ENCODE measurements around the gene NADK2. TPM values are rescaled to one million over a fixed set of nuclear protein-coding genes. Genes with fewer than 3 reads are reported as not detected.

Gene NADK2
- total and polyA plus RNA-seq, 9 of the 15 experiments (the other 6 are each of a cell fraction or from before 2014, with no cell fraction given): 10.6 to 41.0 (median 24.0) TPM

DNA sequence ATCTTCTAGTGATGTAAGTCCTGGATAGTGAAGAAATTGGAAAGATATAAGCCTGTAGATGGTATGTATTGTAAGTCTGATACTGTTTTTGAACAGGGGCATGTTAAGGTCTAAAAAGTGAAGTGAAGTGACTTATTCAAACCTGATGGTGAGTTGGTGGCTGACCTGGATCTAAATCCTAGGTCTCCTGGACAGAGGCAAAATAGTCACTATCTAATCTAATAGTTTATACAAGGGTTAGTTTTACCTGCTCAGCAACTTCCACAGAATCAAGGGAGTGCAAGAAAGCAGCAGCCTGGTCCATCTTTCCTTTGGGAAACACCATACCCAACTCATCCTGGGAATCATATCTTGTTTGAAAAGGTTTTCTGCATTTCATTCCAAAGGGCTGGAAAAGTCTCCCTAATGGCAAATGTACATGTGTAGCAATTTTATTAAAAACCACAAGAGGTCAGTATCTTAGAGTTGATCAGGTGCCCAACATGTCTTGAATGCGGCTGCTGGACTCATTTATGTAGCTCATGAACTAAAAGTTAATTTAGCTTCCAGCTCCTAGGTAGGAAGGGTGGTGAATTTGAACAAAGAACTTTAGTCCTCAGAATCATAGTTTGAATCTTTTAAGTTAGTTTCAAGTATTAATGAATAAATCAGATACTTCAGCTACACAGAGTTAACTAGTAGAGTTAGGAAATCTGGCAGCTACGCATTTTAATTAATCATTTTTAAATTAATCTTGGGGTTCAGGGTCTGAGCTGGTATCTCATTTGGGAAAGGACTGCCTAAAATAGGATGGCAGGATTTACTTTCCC lies 63.8 kb downstream of the NADK2 start (continued):
- TF ChIP-seq CTCF (IDR thresholded peaks at IDR 0.05 in 2 of 3, conservative IDR thresholded peaks at IDR 0.05 in 1 of 3; ENCODE audit: insufficient read depth in 2 of 3, low read depth in 1 of 3, low read length in 3 of 3) (peak; percentile 36 to 65 (median 52); a peak in 5 of 6 replicates), ZNF316 (IDR thresholded peaks at IDR 0.05) (0 out of 2 replicates have a peak, but pooled peaks have one; percentile 2), MAFG (tag; conservative IDR thresholded peaks at IDR 0.05) (no peak), DACH1 (IDR thresholded peaks at IDR 0.05; ENCODE audit: partially characterized antibody) (peak; percentile 34)
- TF ChIP-seq, protein P1, sequence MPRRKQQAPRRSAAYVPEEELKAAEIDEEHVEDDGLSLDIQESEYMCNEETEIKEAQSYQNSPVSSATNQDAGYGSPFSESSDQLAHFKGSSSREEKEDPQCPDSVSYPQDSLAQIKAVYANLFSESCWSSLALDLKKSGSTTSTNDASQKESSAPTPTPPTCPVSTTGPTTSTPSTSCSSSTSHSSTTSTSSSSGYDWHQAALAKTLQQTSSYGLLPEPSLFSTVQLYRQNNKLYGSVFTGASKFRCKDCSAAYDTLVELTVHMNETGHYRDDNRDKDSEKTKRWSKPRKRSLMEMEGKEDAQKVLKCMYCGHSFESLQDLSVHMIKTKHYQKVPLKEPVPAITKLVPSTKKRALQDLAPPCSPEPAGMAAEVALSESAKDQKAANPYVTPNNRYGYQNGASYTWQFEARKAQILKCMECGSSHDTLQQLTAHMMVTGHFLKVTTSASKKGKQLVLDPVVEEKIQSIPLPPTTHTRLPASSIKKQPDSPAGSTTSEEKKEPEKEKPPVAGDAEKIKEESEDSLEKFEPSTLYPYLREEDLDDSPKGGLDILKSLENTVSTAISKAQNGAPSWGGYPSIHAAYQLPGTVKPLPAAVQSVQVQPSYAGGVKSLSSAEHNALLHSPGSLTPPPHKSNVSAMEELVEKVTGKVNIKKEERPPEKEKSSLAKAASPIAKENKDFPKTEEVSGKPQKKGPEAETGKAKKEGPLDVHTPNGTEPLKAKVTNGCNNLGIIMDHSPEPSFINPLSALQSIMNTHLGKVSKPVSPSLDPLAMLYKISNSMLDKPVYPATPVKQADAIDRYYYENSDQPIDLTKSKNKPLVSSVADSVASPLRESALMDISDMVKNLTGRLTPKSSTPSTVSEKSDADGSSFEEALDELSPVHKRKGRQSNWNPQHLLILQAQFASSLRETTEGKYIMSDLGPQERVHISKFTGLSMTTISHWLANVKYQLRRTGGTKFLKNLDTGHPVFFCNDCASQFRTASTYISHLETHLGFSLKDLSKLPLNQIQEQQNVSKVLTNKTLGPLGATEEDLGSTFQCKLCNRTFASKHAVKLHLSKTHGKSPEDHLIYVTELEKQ (CRISPR knock-in tag; IDR thresholded peaks at IDR 0.05): no peak

Data from K562 (cell line).